Mesothelial cell of epicardium (in vitro differentiated cells): ENCODE data around the gene DDX31. TPM values are rescaled to one million over a fixed set of nuclear protein-coding genes. Genes with fewer than 3 reads are reported as not detected.

Experiments used
- DNase-seq, 2 experiments: peaks; one replicate each; pipeline ENCODE4 v3.0.0; 2021; ENCODE audit warnings: low spot score in 2 of 2; ENCODE audit not compliant: unreplicated experiment in 2 of 2
- H3K27ac Mint-ChIP-seq: 2 replicates; pipeline ENCODE4 v1.8.0; 2021; ENCODE audit warnings: mixed read lengths
- H3K27me3 Mint-ChIP-seq: 2 replicates; pipeline ENCODE4 v1.8.0; 2021; ENCODE audit warnings: low read depth, mixed read lengths
- H3K36me3 Mint-ChIP-seq: 2 replicates; pipeline ENCODE4 v1.8.0; 2021; ENCODE audit warnings: mixed read lengths
- H3K4me1 Mint-ChIP-seq: 2 replicates; pipeline ENCODE4 v1.8.0; 2021; ENCODE audit warnings: mixed read lengths
- H3K4me3 Mint-ChIP-seq: 2 replicates; pipeline ENCODE4 v1.8.0; 2021; ENCODE audit warnings: mild to moderate bottlenecking, moderate library complexity, mixed read lengths
- H3K9me3 Mint-ChIP-seq: 2 replicates; pipeline ENCODE4 v1.8.0; 2021; ENCODE audit warnings: mixed read lengths
- total RNA-seq: library from RNA; stranded (reverse); gene quantifications from 3 replicates; pipeline ENCODE4 v1.2.1, GENCODE V29; 2021
- TF ChIP-seq, protein P1 (sequence below): fragments of 200-600 bp; sonication (generic); IDR thresholded peaks from one replicate; pipeline ENCODE4 v1.5.0; 2021; ENCODE audit warnings: antibody characterized with exemption; ENCODE audit not compliant: unreplicated experiment

The DDX31 gene
- total RNA-seq, 1 donor from 2014 or later = 22.9 TPM

DNA sequence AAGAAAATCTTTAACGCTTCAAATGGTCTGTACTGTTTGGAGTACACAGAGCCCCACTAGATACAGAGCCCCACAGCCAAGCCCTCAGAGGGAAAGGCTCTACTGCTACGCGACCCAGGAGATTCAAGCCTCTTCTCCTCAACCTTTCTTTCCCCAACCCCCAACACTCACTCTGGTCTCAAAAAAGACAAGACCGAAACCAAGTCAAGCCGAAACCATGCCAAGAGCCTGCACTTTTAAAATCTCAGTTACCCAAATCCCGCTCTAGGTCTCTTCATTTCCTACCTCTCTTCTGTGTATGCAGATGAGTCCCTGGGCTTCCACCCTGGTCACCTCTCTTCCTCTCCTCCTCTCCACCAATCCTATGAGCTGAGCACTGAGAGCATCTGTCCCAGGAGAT lies 55.5 kb downstream of the DDX31 start:
- TF ChIP-seq, protein P1, sequence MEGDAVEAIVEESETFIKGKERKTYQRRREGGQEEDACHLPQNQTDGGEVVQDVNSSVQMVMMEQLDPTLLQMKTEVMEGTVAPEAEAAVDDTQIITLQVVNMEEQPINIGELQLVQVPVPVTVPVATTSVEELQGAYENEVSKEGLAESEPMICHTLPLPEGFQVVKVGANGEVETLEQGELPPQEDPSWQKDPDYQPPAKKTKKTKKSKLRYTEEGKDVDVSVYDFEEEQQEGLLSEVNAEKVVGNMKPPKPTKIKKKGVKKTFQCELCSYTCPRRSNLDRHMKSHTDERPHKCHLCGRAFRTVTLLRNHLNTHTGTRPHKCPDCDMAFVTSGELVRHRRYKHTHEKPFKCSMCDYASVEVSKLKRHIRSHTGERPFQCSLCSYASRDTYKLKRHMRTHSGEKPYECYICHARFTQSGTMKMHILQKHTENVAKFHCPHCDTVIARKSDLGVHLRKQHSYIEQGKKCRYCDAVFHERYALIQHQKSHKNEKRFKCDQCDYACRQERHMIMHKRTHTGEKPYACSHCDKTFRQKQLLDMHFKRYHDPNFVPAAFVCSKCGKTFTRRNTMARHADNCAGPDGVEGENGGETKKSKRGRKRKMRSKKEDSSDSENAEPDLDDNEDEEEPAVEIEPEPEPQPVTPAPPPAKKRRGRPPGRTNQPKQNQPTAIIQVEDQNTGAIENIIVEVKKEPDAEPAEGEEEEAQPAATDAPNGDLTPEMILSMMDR = no peak
- H3K36me3 Mint-ChIP-seq = peaks cover 41% of the 10 kb centered on the region
- H3K9me3 Mint-ChIP-seq = no peaks in the 10 kb centered on the region

DNA sequence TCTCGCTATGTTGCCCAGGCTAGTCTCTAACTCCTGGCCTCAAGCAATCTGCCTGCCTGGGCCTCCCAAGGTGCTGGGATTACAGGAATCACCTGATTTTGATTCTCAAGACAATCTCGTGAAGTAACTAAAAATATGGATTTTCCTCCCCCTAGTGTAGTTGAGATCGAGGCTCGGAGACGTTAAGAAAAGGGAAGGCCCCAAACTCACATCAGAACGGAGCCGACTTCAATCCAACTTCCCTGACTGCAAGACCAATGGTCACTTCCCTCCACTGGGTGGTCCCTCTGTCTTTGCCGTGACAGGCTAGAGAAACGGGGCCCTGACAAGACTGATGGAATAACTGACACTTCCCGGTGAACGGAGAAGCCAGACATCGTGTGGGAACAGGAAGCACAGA lies 59.1 kb downstream of the DDX31 start:
- Mint-ChIP-seq H3K27me3 (no peaks in the 10 kb centered on the region), H3K36me3 (peaks cover 32% of the 10 kb centered on the region), H3K9me3 (no peaks in the 10 kb centered on the region), H3K27ac (no peak overlapping the region), H3K4me1 (no peaks in the 10 kb centered on the region), H3K4me3 (no peak overlapping the region)
- TF ChIP-seq, protein P1 = no peak
- no peak for DNase-seq

More for the DNA sequence above, 55.5 kb downstream of the DDX31 start:
- Mint-ChIP-seq H3K4me3 (no peak overlapping the region), H3K27ac (no peak overlapping the region), H3K27me3 (no peaks in the 10 kb centered on the region), H3K4me1 (no peaks in the 10 kb centered on the region)
- DNase-seq = no peak

DNA sequence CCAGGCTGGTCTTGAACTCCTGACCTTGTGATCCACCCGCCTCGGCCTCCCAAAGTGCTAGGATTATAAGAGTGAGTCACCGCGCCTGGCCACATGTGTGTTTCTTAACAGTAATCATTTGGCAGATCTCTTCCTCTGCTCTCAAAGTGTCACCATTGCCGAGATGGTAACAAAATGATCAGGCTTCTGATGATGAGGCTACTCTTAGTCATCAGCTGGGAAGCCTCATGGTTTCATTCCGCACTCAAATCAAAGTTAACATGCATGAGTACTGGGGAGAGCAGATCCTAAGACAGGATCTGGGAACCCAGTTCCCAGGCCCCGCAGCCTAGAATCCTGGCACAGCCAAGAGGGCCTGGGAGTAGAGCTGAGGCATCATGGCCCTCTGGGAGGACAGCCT lies 60.0 kb downstream of the DDX31 start:
- H3K4me3 Mint-ChIP-seq = no peak overlapping the region
- H3K27ac Mint-ChIP-seq = no peak overlapping the region
- H3K36me3 Mint-ChIP-seq = peaks cover 34% of the 10 kb centered on the region
- no peak for DNase-seq
- H3K27me3 Mint-ChIP-seq = no peaks in the 10 kb centered on the region
- no peaks in the 10 kb centered on the region for H3K4me1 Mint-ChIP-seq
- TF ChIP-seq, protein P1 = no peak
- no peaks in the 10 kb centered on the region for H3K9me3 Mint-ChIP-seq

DNA sequence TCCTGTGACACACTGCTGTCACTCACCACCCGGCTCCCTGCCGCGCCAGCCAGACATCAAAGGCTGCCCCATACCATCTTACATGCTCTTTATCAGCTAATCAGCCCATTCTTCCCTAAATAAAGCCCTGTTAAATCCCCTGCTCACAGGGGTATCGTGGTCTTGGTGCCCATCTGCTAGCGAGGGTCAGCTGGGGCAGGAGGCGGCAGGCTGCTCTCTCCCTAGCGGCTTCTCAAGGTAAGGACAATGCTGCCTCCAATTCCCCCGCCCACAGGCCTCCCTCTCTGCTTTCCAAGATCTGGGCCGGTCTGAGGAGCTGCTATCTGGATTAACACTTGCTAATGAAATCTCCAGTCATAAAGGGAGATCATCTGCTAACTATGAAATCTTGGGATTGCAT lies 60.6 kb downstream of the DDX31 start:
- Mint-ChIP-seq H3K36me3 (peaks cover 28% of the 10 kb centered on the region), H3K4me1 (no peaks in the 10 kb centered on the region), H3K9me3 (no peaks in the 10 kb centered on the region), H3K27ac (no peak overlapping the region), H3K4me3 (no peak overlapping the region), H3K27me3 (no peaks in the 10 kb centered on the region)
- TF ChIP-seq, protein P1 = no peak
- no peak for DNase-seq

DNA sequence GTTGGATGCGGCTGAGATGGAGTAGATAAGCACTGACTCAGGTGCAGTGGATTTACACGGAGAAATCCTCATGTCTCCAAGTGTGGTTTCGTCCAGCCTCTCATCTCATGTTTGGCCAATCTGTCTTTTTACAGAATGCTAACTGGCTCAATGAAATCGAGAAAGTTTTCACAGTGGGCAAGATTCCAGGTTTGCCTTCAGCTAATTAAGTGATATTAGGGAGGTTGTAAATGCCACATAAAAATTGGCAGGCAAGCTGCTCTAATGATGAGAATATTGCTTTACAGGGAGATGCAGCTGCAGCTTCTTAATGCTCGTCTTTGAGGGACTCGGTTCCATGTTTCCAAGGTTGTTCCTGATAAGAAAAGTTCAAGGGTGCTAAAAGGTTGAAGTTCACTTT lies 63.7 kb downstream of the DDX31 start:
- H3K27ac Mint-ChIP-seq = no peak overlapping the region

More for the DNA sequence above, 63.7 kb downstream of the DDX31 start:
- Mint-ChIP-seq H3K9me3 (no peaks in the 10 kb centered on the region), H3K4me3 (no peak overlapping the region), H3K36me3 (peaks cover 24% of the 10 kb centered on the region), H3K4me1 (no peaks in the 10 kb centered on the region), H3K27me3 (no peaks in the 10 kb centered on the region)
- TF ChIP-seq, protein P1 = no peak
- no peak for DNase-seq
